Fibroblast of villous mesenchyme (primary cell): Measurements from ENCODE around the gene MARVELD1. TPM values are rescaled to one million over a fixed set of nuclear protein-coding genes. Genes with fewer than 3 reads are reported as not detected.

Experiments
- DNase-seq: peaks from one replicate; pipeline ENCODE4 v3.0.0-alpha.2; 2010; ENCODE audit warnings: low read depth
- H3K4me3 ChIP-seq: 2 replicates; pipeline ENCODE4 v1.5.1; 2011; ENCODE audit warnings: low read depth, mild to moderate bottlenecking, low read length
- total RNA-seq: library from RNA; depleted of rRNA; stranded (reverse); fragments of >200 nt; gene quantifications from 2 replicates; pipeline ENCODE4 v1.2.3, GENCODE V29; 2012
- TF ChIP-seq, protein P1 (sequence below): IDR thresholded peaks from 2 replicates; pipeline ENCODE4 v1.5.1; 2012; ENCODE audit warnings: low read depth, mild to moderate bottlenecking, low read length; ENCODE audit not compliant: insufficient read depth

The MARVELD1 gene
- total RNA-seq, 1 donor, result 44.0 TPM

DNA sequence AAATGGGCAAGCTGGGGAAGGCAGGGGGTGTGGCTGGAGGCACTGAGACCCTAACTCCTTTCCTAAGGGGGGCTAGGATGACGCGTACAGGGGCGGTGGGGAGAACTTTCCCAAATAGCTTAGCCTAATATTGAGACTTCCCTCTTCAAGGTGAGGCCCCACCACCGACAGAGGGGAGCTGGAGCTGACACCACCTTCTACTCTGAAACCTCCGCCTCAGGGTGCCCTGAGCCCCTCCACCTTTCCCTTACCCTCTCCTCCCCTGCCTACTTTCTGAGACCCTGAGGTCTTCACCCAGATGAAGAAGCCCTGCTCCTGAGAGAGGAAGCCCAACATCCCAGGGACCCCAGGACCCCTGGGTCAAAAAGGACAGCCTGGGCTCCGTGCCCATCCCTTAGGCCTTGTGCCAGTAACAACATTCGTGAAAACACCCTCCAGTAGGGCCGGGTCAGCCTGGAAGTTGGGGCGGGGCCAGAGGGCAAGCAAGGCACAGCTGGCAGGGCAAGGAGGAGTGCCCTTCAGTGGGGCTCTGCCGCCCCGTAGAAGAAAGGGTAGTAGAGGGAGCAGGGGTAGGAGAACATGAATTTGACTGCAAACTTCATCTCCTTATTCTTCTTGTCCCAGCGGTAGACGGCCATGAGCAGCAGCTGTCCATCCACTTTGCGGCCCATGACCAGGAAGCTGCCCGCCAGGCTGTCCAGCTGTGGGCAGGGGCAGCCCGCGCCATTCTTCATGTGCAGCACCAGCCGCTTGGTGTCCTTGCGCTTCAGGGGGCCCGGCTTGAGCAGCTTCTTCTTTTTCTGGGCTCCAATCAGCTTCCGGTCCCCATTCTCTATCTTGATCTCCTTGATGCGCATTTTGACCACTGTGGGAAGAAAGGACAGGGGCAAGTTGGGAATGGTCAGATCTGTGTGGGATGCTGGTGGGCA is 53.7 kb downstream of the MARVELD1 start:
- no peak for DNase-seq
- H3K4me3 ChIP-seq, result no peak overlapping the region
- TF ChIP-seq, protein P1, sequence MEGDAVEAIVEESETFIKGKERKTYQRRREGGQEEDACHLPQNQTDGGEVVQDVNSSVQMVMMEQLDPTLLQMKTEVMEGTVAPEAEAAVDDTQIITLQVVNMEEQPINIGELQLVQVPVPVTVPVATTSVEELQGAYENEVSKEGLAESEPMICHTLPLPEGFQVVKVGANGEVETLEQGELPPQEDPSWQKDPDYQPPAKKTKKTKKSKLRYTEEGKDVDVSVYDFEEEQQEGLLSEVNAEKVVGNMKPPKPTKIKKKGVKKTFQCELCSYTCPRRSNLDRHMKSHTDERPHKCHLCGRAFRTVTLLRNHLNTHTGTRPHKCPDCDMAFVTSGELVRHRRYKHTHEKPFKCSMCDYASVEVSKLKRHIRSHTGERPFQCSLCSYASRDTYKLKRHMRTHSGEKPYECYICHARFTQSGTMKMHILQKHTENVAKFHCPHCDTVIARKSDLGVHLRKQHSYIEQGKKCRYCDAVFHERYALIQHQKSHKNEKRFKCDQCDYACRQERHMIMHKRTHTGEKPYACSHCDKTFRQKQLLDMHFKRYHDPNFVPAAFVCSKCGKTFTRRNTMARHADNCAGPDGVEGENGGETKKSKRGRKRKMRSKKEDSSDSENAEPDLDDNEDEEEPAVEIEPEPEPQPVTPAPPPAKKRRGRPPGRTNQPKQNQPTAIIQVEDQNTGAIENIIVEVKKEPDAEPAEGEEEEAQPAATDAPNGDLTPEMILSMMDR, result no peak

Other genes with a start within 250 kb of the MARVELD1 start
- gene MMS19, start 215.3 kb upstream of the MARVELD1 start, total RNA-seq, result 64.1 and 82.0 TPM in 2 replicates
- 30.2 and 30.3 TPM in 2 replicates for gene UBTD1, start 214.8 kb upstream of the MARVELD1 start, total RNA-seq
- gene ANKRD2, start 141.0 kb upstream of the MARVELD1 start, total RNA-seq, result 0.32 and 0.86 TPM in 2 replicates
- 0.32 and 0.86 TPM in 2 replicates for gene HOGA1, start 129.3 kb upstream of the MARVELD1 start, total RNA-seq
- gene C10orf62, start 124.0 kb upstream of the MARVELD1 start, total RNA-seq, result not detected in 2 replicates
- gene MORN4, start 80.2 kb upstream of the MARVELD1 start, total RNA-seq, result 4.2 and 5.6 TPM in 2 replicates
- gene PI4K2A, start 73.1 kb upstream of the MARVELD1 start, total RNA-seq, result 22.5 and 25.0 TPM in 2 replicates
- 12.5 and 19.6 TPM in 2 replicates for gene AVPI1, start 26.5 kb upstream of the MARVELD1 start, total RNA-seq
- 19.6 and 22.0 TPM in 2 replicates for gene ZFYVE27, start 23.4 kb downstream of the MARVELD1 start, total RNA-seq
- not detected in 2 replicates for gene SFRP5, start 58.3 kb downstream of the MARVELD1 start, total RNA-seq
- under 0.01 TPM in 1 of 2 replicates, not detected in the other for gene GOLGA7B, start 136.1 kb downstream of the MARVELD1 start, total RNA-seq